ENCODE measurements around the gene NEMP2.

DNA sequence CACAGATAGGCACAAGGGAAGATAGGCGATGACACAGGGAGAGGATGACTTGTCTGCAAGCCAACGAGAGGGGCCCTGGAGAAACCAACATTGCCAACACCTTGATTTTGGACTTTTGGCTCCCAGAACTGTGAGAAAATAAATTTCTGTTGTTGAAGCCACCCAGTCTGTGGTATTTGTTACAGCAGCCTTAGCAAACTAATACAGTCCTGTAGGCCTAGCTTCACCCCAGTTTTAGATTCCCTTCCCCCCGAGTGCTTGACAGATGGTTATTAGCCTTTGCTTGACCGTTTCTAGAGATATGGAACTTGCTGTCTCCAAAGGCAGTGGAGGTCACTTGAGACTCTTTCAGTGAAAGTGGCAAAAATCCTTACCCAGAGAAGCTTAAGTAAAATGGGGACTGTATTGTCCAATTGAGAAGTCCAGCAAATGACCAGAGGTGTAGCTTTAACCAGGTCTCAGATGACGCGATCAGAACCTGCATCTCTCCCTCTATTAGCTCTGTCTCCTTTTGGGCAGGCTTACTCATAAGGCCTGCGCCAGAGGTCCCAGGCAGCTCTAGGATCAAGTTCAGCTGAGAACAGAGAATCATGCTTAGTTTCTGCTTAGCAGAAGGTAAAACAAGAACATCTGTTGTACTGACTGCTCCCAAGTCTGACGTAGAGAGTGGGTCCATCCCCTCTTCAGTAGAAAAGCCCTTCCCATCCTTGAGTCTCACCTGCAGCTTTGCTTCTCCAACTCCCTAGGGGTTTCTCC, 76.0 kb downstream of the NEMP2 start:
- TF ChIP-seq, protein P1, sequence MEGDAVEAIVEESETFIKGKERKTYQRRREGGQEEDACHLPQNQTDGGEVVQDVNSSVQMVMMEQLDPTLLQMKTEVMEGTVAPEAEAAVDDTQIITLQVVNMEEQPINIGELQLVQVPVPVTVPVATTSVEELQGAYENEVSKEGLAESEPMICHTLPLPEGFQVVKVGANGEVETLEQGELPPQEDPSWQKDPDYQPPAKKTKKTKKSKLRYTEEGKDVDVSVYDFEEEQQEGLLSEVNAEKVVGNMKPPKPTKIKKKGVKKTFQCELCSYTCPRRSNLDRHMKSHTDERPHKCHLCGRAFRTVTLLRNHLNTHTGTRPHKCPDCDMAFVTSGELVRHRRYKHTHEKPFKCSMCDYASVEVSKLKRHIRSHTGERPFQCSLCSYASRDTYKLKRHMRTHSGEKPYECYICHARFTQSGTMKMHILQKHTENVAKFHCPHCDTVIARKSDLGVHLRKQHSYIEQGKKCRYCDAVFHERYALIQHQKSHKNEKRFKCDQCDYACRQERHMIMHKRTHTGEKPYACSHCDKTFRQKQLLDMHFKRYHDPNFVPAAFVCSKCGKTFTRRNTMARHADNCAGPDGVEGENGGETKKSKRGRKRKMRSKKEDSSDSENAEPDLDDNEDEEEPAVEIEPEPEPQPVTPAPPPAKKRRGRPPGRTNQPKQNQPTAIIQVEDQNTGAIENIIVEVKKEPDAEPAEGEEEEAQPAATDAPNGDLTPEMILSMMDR (IDR thresholded peaks at IDR 0.05): no peak
- no peak for TF ChIP-seq ZNF302 (CRISPR knock-in tag; IDR thresholded peaks at IDR 0.05)
- no peak for TF ChIP-seq POLR2A (IDR thresholded peaks at IDR 0.05; ENCODE audit: low read length)
- TF ChIP-seq MAFK (IDR thresholded peaks at IDR 0.05; ENCODE audit: partially characterized antibody): no peak
- no peak for TF ChIP-seq HOXA7 (CRISPR knock-in tag; IDR thresholded peaks at IDR 0.05)
- TF ChIP-seq, protein P2, sequence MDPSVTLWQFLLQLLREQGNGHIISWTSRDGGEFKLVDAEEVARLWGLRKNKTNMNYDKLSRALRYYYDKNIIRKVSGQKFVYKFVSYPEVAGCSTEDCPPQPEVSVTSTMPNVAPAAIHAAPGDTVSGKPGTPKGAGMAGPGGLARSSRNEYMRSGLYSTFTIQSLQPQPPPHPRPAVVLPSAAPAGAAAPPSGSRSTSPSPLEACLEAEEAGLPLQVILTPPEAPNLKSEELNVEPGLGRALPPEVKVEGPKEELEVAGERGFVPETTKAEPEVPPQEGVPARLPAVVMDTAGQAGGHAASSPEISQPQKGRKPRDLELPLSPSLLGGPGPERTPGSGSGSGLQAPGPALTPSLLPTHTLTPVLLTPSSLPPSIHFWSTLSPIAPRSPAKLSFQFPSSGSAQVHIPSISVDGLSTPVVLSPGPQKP (IDR thresholded peaks at IDR 0.05; ENCODE audit: low read depth, low read length): no peak
- TF ChIP-seq, protein P3, sequence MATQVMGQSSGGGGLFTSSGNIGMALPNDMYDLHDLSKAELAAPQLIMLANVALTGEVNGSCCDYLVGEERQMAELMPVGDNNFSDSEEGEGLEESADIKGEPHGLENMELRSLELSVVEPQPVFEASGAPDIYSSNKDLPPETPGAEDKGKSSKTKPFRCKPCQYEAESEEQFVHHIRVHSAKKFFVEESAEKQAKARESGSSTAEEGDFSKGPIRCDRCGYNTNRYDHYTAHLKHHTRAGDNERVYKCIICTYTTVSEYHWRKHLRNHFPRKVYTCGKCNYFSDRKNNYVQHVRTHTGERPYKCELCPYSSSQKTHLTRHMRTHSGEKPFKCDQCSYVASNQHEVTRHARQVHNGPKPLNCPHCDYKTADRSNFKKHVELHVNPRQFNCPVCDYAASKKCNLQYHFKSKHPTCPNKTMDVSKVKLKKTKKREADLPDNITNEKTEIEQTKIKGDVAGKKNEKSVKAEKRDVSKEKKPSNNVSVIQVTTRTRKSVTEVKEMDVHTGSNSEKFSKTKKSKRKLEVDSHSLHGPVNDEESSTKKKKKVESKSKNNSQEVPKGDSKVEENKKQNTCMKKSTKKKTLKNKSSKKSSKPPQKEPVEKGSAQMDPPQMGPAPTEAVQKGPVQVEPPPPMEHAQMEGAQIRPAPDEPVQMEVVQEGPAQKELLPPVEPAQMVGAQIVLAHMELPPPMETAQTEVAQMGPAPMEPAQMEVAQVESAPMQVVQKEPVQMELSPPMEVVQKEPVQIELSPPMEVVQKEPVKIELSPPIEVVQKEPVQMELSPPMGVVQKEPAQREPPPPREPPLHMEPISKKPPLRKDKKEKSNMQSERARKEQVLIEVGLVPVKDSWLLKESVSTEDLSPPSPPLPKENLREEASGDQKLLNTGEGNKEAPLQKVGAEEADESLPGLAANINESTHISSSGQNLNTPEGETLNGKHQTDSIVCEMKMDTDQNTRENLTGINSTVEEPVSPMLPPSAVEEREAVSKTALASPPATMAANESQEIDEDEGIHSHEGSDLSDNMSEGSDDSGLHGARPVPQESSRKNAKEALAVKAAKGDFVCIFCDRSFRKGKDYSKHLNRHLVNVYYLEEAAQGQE (IDR thresholded peaks at IDR 0.05): no peak
- no peak for TF ChIP-seq CHD2 (IDR thresholded peaks at IDR 0.05; ENCODE audit: low read length, partially characterized antibody)
- TF ChIP-seq BHLHE40 (IDR thresholded peaks at IDR 0.05; ENCODE audit: low read depth, low read length): no peak
- no peak for TF ChIP-seq EP300 (IDR thresholded peaks at IDR 0.05)

Data from A549 (cell line).